IPS-18a (cell line): ENCODE measurements around the gene NIPAL1.
"Not testable (repeated sequence)": the region's sequence is repeated elsewhere in the genome, so short reads cannot be mapped to it uniquely, and the experiment has no call there.

Source experiments
- H3K27ac ChIP-seq: one replicate; pipeline ENCODE4 v1.5.1; 2013; ENCODE audit warnings: low read length
- H3K27me3 ChIP-seq: one replicate; pipeline ENCODE4 v1.6.1; 2013; ENCODE audit warnings: mild to moderate bottlenecking, low read length; ENCODE audit not compliant: control insufficient read depth, insufficient read depth
- H3K36me3 ChIP-seq: one replicate; pipeline ENCODE4 v1.6.1; 2013; ENCODE audit warnings: low read depth, low read length; ENCODE audit not compliant: control insufficient read depth
- H3K4me1 ChIP-seq: one replicate; pipeline ENCODE4 v1.6.1; 2013; ENCODE audit warnings: low read depth, low read length; ENCODE audit not compliant: control insufficient read depth
- H3K4me3 ChIP-seq: one replicate; pipeline ENCODE4 v1.5.1; 2013; ENCODE audit warnings: low read length
- H3K9ac ChIP-seq: one replicate; pipeline ENCODE4 v1.6.1; 2013; ENCODE audit warnings: mild to moderate bottlenecking, low read length, moderate library complexity
- H3K9me3 ChIP-seq: one replicate; pipeline ENCODE4 v1.6.1; 2013; ENCODE audit warnings: low read depth, low read length; ENCODE audit not compliant: control insufficient read depth

NIPAL1 gene

DNA sequence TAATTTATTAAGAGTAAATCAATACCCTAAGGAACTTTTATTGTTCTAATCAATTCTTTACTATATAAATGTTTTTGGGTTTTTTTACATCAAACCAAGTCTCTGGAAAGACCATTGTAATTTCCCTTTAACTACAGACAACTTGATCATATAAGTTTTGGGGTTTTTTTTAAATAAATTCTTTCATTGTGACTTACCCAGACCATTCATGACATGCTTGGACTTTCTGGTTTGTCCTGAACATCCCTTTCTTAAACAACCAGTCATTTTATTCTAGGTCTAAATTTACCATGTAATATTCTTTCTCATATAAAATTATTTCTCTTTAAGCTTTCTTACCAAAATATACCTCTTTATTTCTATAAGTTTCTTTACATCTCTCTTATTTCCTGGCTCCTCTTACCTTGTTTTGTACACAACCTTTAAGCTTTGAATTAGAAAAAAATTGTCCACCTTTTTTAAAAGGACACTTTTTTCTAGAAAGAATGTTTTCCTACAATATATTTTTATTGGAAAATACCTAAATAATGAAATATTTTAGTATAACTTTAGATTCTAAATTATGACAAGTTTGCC is 8.5 kb upstream of the NIPAL1 start:
- Histone ChIP-seq H3K4me1 (no peaks in the 10 kb centered on the region), H3K9me3 (peaks cover 41% of the 10 kb centered on the region), H3K27ac (no peak overlapping the region), H3K27me3 (no peaks in the 10 kb centered on the region), H3K9ac (no peak overlapping the region), H3K4me3 (no peak overlapping the region), H3K36me3 (no peaks in the 10 kb centered on the region)

DNA sequence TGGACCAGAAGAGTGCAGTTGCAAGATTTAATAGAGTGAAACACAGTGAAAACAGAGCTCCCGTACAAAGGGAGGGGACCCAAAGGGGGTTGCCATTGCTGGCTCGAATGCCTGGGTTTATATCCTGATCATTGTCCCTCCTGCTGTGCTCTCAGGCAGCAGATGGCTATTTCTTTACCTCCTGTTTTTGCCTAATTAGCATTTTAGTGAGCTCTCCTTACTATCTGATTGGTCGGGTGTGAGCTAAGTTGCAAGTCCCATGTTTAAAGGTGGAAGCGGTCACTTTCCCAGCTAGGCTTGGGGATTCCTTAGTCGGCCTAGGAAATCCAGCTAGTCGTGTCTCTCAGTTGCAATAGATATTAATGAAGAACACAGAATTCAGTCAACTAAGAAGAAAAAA is 5.7 kb upstream of the NIPAL1 start:
- peaks cover 31% of the 10 kb centered on the region for H3K9me3 ChIP-seq
- H3K27me3 ChIP-seq, H3K4me3 ChIP-seq, H3K36me3 ChIP-seq, H3K27ac ChIP-seq, H3K4me1 ChIP-seq, H3K9ac ChIP-seq: not testable (repeated sequence)

GRCh38 chr4:48011722-48012121 is 4.8 kb upstream of the NIPAL1 start:
- no peaks in the 10 kb centered on the region for H3K4me1 ChIP-seq
- H3K9me3 ChIP-seq, result peaks cover 24% of the 10 kb centered on the region
- no peak overlapping the region for H3K27ac ChIP-seq
- H3K36me3 ChIP-seq, result no peaks in the 10 kb centered on the region
- peaks cover under 1% of the 10 kb centered on the region for H3K27me3 ChIP-seq
- H3K9ac ChIP-seq, result no peak overlapping the region
- no peak overlapping the region for H3K4me3 ChIP-seq

DNA sequence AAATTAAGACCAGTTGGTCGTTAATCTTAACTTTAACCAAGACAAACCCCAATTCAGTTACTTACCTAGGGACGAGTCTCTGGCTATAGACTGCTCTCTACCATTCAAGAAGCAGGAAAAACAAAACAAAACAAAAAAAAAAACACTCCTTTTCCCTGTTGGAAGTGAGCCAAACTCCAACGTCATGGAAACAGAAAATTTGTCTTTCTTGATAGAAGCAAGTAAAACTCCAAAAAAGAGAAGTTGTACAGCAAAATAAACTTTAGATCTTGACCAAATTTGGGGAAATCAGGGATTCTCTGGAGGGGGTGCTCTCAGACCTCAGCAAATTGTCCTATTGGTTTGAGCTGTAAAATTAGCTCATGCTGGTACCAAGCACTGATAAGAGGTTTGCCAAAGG is 3.7 kb upstream of the NIPAL1 start:
- no peak overlapping the region for H3K4me3 ChIP-seq
- no peaks in the 10 kb centered on the region for H3K4me1 ChIP-seq
- peaks cover 11% of the 10 kb centered on the region for H3K27me3 ChIP-seq
- no peaks in the 10 kb centered on the region for H3K36me3 ChIP-seq
- H3K27ac ChIP-seq, result no peak overlapping the region
- peaks cover 14% of the 10 kb centered on the region for H3K9me3 ChIP-seq
- H3K9ac ChIP-seq, result no peak overlapping the region

GRCh38 chr4:48015216-48015615 is 1.4 kb upstream of the NIPAL1 start:
- no peaks in the 10 kb centered on the region for H3K36me3 ChIP-seq
- no peak overlapping the region for H3K4me3 ChIP-seq
- H3K27me3 ChIP-seq, result peaks cover 20% of the 10 kb centered on the region
- no peak overlapping the region for H3K9ac ChIP-seq
- H3K9me3 ChIP-seq, result peaks cover 2% of the 10 kb centered on the region
- H3K4me1 ChIP-seq, result no peaks in the 10 kb centered on the region
- no peak overlapping the region for H3K27ac ChIP-seq

DNA sequence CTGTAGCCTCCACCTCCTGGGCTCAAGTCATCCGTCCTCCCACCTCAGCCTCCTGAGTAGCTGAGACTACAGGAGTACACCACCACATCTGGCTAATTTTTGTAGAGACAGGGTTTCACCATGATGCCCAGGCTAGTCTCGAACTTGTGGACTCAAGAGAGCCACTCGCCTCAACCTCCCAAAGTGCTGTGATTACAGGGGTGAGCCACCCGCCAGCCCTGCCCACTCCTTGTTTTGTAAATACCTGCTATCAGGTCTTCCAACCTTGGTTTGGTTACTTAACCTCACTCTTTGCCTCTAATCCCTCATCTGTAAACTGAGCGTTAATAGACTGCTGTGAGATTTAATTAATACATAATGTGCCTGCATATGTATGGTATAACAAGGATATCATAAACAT is 894 bp upstream of the NIPAL1 start:
- H3K4me3 ChIP-seq, result peak overlapping the region; percentile 96
- H3K27me3 ChIP-seq, result peaks cover 20% of the 10 kb centered on the region
- no peaks in the 10 kb centered on the region for H3K36me3 ChIP-seq
- H3K9me3 ChIP-seq, result no peaks in the 10 kb centered on the region
- peak overlapping the region; percentile 43 for H3K9ac ChIP-seq
- H3K27ac ChIP-seq, result no peak overlapping the region
- H3K4me1 ChIP-seq, result no peaks in the 10 kb centered on the region

DNA sequence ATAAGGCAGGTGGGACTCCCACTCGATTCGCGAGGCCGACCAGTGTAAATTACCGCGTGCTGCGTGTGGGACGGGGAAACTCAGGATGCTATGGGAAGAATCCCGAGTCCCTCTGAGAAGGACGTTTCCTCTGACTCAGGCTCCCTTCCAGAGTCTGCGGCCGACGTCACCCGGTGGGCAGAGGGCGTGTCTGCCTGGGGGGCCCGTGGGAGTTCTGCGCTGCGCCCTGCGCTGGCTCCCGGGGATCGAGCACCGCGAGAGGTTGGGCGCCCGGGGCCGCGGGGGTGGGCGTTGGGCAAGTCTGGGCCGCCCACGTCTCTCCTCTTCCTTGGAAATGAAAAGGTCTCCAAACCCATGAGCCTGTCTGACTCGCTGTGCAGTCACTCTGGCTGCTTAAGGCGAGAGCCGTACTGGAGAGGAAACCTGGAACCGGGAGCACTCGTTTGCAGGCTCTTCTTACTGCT is 568 bp downstream of the NIPAL1 start:
- H3K4me3 ChIP-seq, result peak overlapping the region; percentile 96
- peaks cover 20% of the 10 kb centered on the region for H3K27me3 ChIP-seq
- H3K9ac ChIP-seq, result peak overlapping the region; percentile 61
- H3K9me3 ChIP-seq, result no peaks in the 10 kb centered on the region
- H3K4me1 ChIP-seq, result no peaks in the 10 kb centered on the region
- H3K27ac ChIP-seq, result no peak overlapping the region
- H3K36me3 ChIP-seq, result no peaks in the 10 kb centered on the region

DNA sequence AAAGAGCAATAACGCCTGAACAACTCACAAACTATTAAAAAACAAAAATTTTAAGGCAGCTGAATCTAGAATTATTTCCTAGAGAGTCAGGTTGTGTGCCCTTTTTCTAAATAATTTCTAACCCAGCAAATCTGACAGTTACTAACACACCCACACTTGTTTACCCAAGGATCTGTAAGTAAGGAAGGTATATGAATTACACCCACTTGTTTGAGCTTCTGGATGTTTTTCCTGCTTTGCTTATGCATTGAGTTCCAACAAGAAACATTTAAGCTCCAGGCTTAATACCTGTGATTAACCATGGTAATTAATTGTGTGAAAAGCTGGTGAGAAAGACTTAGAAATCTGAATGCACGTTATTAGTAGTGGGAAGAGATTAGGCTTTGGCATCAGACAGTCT is 1.5 kb downstream of the NIPAL1 start:
- no peaks in the 10 kb centered on the region for H3K36me3 ChIP-seq
- H3K4me1 ChIP-seq, result no peaks in the 10 kb centered on the region
- no peak overlapping the region for H3K9ac ChIP-seq
- no peak overlapping the region for H3K27ac ChIP-seq
- H3K9me3 ChIP-seq, result no peaks in the 10 kb centered on the region
- H3K27me3 ChIP-seq, result peaks cover 20% of the 10 kb centered on the region
- no peak overlapping the region for H3K4me3 ChIP-seq

- peaks cover 20% of the 10 kb centered on the region for H3K27me3 ChIP-seq
- no peak overlapping the region for H3K9ac ChIP-seq
- H3K9me3 ChIP-seq, result no peaks in the 10 kb centered on the region
- H3K4me3 ChIP-seq, result no peak overlapping the region
- H3K36me3 ChIP-seq, result no peaks in the 10 kb centered on the region
- H3K4me1 ChIP-seq, result no peaks in the 10 kb centered on the region
- no peak overlapping the region for H3K27ac ChIP-seq
Observed at GRCh38 chr4:48021100-48021499, 4.5 kb downstream of the NIPAL1 start.

- Histone ChIP-seq H3K27ac (no peak overlapping the region), H3K4me1 (no peaks in the 10 kb centered on the region), H3K9me3 (no peaks in the 10 kb centered on the region)
Observed at GRCh38 chr4:48022192-48022799, 5.7 kb downstream of the NIPAL1 start.

DNA sequence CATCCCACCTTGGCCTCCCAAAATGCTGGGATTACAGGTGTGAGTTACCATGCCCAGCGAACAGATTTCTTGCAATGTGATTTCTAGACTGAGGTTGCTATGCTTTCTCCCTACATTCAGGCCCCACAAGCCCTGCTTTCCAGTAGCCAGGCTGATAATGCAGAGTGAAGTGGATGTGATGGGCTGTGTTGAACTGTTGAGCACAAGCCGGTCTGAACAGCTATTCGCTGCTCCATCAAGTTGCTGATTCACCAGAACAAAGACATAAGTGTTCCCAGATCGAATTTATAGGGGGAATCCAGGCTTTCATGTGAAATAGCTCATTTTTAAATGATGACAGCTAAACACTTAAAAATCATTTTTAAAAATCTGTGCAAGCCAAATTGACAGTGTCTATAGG is 8.0 kb downstream of the NIPAL1 start:
- no peaks in the 10 kb centered on the region for H3K9me3 ChIP-seq
- H3K4me3 ChIP-seq, result no peak overlapping the region
- H3K4me1 ChIP-seq, result peaks cover 13% of the 10 kb centered on the region
- H3K27ac ChIP-seq, result no peak overlapping the region
- H3K27me3 ChIP-seq, result no peaks in the 10 kb centered on the region
- peaks cover 3% of the 10 kb centered on the region for H3K36me3 ChIP-seq
- no peak overlapping the region for H3K9ac ChIP-seq

More at GRCh38 chr4:48022192-48022799, 5.7 kb downstream of the NIPAL1 start:
- Histone ChIP-seq H3K4me3 (no peak overlapping the region), H3K27me3 (peaks cover 14% of the 10 kb centered on the region), H3K9ac (no peak overlapping the region), H3K36me3 (peaks cover 3% of the 10 kb centered on the region)

DNA sequence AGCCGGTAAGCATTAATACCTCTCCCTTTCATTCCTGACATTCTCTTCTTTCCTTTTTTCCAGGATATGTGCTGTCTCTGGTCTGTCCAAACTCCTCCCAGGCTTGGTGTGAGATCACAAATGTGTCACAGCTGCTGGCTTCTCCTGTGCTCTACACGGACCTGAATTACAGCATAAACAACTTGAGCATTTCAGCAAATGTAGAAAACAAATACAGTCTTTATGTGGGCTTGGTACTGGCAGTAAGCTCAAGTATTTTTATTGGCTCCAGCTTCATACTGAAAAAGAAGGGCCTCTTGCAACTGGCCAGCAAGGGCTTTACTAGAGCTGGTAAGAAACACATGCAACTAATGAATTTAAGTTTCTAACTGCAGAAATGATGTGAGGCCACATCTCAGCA is 8.4 kb downstream of the NIPAL1 start:
- no peak overlapping the region for H3K4me3 ChIP-seq
- peaks cover 3% of the 10 kb centered on the region for H3K36me3 ChIP-seq
- H3K9me3 ChIP-seq, result no peaks in the 10 kb centered on the region
- no peaks in the 10 kb centered on the region for H3K27me3 ChIP-seq
- H3K9ac ChIP-seq, result no peak overlapping the region
- no peak overlapping the region for H3K27ac ChIP-seq
- H3K4me1 ChIP-seq, result peaks cover 17% of the 10 kb centered on the region
